ENCODE data around the gene CRISPLD2. TPM values are rescaled to one million over a fixed set of nuclear protein-coding genes. Genes with fewer than 3 reads are reported as not detected.
A peak's percentile ranks its signal among the peaks of the same experiment; 100 is the strongest.

Gene CRISPLD2
- total and polyA plus RNA-seq, 12 donors: 7.9 to 48.1 (median 15.2) TPM

- H3K4me3 ChIP-seq: no peak overlapping the region
- no peak overlapping the region for H3K27ac ChIP-seq
Measured at GRCh38 chr16:84791088-84791487, 28.7 kb upstream of the CRISPLD2 start.

GRCh38 chr16:84791501-84791900 lies 28.3 kb upstream of the CRISPLD2 start:
- Histone ChIP-seq H3K9me3 (no peaks in the 10 kb centered on the region), H3K36me3 (no peaks in the 10 kb centered on the region), H3K4me1 (peaks cover 3 to 28% (median 8%) of the 10 kb centered on the region in 9 donors), H3K27me3 (no peaks in the 10 kb centered on the region), H3K27ac (no peak overlapping the region), H3K4me3 (no peak overlapping the region)
- TF ChIP-seq CTCF (IDR thresholded peaks at IDR 0.05): no peak
- intact Hi-C loops (cut with DNase I): no loop called here
- ATAC-seq: no peak
- WGBS, 2 donors: 93 to 94% methylated on average over 6 of the region's 6 CpGs
- DNase-seq: no peak

More at GRCh38 chr16:84791088-84791487, 28.7 kb upstream of the CRISPLD2 start:
- DNase-seq (no peak), ATAC-seq (no peak)
- Histone ChIP-seq H3K4me1 (peaks cover 3 to 32% (median 11%) of the 10 kb centered on the region in 9 donors), H3K27me3 (no peaks in the 10 kb centered on the region), H3K9me3 (no peaks in the 10 kb centered on the region), H3K36me3 (no peaks in the 10 kb centered on the region)
- no peak for TF ChIP-seq CTCF (IDR thresholded peaks at IDR 0.05)
- intact Hi-C loops (cut with DNase I): no loop called here
- 93 to 96% methylated on average over 12 of the region's 12 CpGs for WGBS, 2 donors

- peaks cover 0 to 23% (median 0%) of the 10 kb centered on the region in 9 donors for H3K4me1 ChIP-seq
- no peaks in the 10 kb centered on the region for H3K36me3 ChIP-seq
- H3K27me3 ChIP-seq: no peaks in the 10 kb centered on the region
- no peak for ATAC-seq
- H3K27ac ChIP-seq: peak overlapping the region in 5 of 10 donors; percentile 56 to 90 (median 79)
- WGBS, 2 donors: 86 to 92% methylated on average over 6 of the region's 6 CpGs
- intact Hi-C loops (cut with DNase I): no loop called here
- H3K4me3 ChIP-seq: no peak overlapping the region
- peaks cover 0 to 3% (median 0%) of the 10 kb centered on the region in 11 donors for H3K9me3 ChIP-seq
- no peak for TF ChIP-seq CTCF (IDR thresholded peaks at IDR 0.05)
- DNase-seq: no peak
Measured at GRCh38 chr16:84794186-84794585, 25.6 kb upstream of the CRISPLD2 start.

GRCh38 chr16:84794626-84795025 lies 25.2 kb upstream of the CRISPLD2 start:
- no peak for DNase-seq
- H3K27me3 ChIP-seq: no peaks in the 10 kb centered on the region
- 91 to 93% methylated on average over 19 of the region's 19 CpGs for WGBS, 2 donors
- no peaks in the 10 kb centered on the region for H3K36me3 ChIP-seq
- H3K27ac ChIP-seq: peak overlapping the region; percentile 50 to 90 (median 71)
- intact Hi-C loops (cut with DNase I): no loop called here
- H3K4me1 ChIP-seq: peaks cover 0 to 23% (median 0%) of the 10 kb centered on the region in 9 donors
- peaks cover 0 to 5% (median 0%) of the 10 kb centered on the region in 11 donors for H3K9me3 ChIP-seq
- no peak for ATAC-seq
- TF ChIP-seq CTCF (IDR thresholded peaks at IDR 0.05): no peak
- peak overlapping the region in 1 of 10 donors; percentile 13 for H3K4me3 ChIP-seq

Measured in heart right ventricle (tissue), 16 donors.